ENCODE measurements around the gene ARHGAP25. TPM values are rescaled to one million over a fixed set of nuclear protein-coding genes. Genes with fewer than 3 reads are reported as not detected.

ARHGAP25 gene
- total and polyA plus RNA-seq, 7 donors = 1.1 to 4.8 (median 1.9) TPM

GRCh38 chr2:68746408-68746807 lies 11.8 kb downstream of the ARHGAP25 start:
- ATAC-seq (no peak), DNase-seq (no peak)
- no peaks in the 10 kb centered on the region for H3K9me3 ChIP-seq
- no peaks in the 10 kb centered on the region for H3K36me3 ChIP-seq (ENCODE audit: insufficient read depth in 1 of 2, low read depth in 1 of 2)
- WGBS, 3 donors = 94 to 98% (median 97%) methylated on average over 11 of the region's 11 CpGs
- H3K4me3 ChIP-seq = no peak overlapping the region
- no peak overlapping the region for H3K27ac ChIP-seq
- TF ChIP-seq CTCF (IDR thresholded peaks at IDR 0.05) = no peak
- no peaks in the 10 kb centered on the region for H3K27me3 ChIP-seq (ENCODE audit: insufficient read depth in 3 of 3, low read length in 2 of 3)
- intact Hi-C loops (cut with DNase I) = no loop called here
- H3K4me1 ChIP-seq = no peaks in the 10 kb centered on the region

- intact Hi-C loops (cut with DNase I) = no loop called here
- no peaks in the 10 kb centered on the region for H3K27me3 ChIP-seq (ENCODE audit: insufficient read depth in 3 of 3, low read length in 2 of 3)
- TF ChIP-seq CTCF (IDR thresholded peaks at IDR 0.05) = no peak
- no peak overlapping the region for H3K27ac ChIP-seq
- no peaks in the 10 kb centered on the region for H3K36me3 ChIP-seq (ENCODE audit: insufficient read depth in 1 of 2, low read depth in 1 of 2)
- H3K4me1 ChIP-seq = no peaks in the 10 kb centered on the region
- 86 to 88% (median 86%) methylated on average over 6 of the region's 6 CpGs for WGBS, 3 donors
- DNase-seq (no peak), ATAC-seq (no peak)
- no peaks in the 10 kb centered on the region for H3K9me3 ChIP-seq
- no peak overlapping the region for H3K4me3 ChIP-seq
Measured at GRCh38 chr2:68747413-68747812, 12.8 kb downstream of the ARHGAP25 start.

GRCh38 chr2:68747900-68748299 lies 13.3 kb downstream of the ARHGAP25 start:
- Histone ChIP-seq H3K4me1 (no peaks in the 10 kb centered on the region), H3K36me3 (ENCODE audit: insufficient read depth in 1 of 2, low read depth in 1 of 2) (no peaks in the 10 kb centered on the region), H3K4me3 (no peak overlapping the region), H3K9me3 (no peaks in the 10 kb centered on the region), H3K27me3 (ENCODE audit: insufficient read depth in 3 of 3, low read length in 2 of 3) (no peaks in the 10 kb centered on the region), H3K27ac (no peak overlapping the region)
- 41 to 67% (median 46%) methylated on average over 2 of the region's 2 CpGs for WGBS, 3 donors
- no peak for ATAC-seq
- no peak for TF ChIP-seq CTCF (IDR thresholded peaks at IDR 0.05)
- DNase-seq = no peak
- intact Hi-C loops (cut with DNase I) = no loop called here

GRCh38 chr2:68748568-68748967 lies 14.0 kb downstream of the ARHGAP25 start:
- H3K9me3 ChIP-seq = no peaks in the 10 kb centered on the region
- H3K36me3 ChIP-seq (ENCODE audit: insufficient read depth in 1 of 2, low read depth in 1 of 2) = no peaks in the 10 kb centered on the region
- H3K27ac ChIP-seq = no peak overlapping the region
- no peaks in the 10 kb centered on the region for H3K27me3 ChIP-seq (ENCODE audit: insufficient read depth in 3 of 3, low read length in 2 of 3)
- intact Hi-C loops (cut with DNase I) = no loop called here
- no peak for ATAC-seq
- TF ChIP-seq CTCF (IDR thresholded peaks at IDR 0.05) = no peak
- DNase-seq = no peak
- 85 to 100% (median 97%) methylated on average over 1 of the region's 1 CpG for WGBS, 3 donors
- H3K4me1 ChIP-seq = no peaks in the 10 kb centered on the region
- no peak overlapping the region for H3K4me3 ChIP-seq

- Histone ChIP-seq H3K4me1 (no peaks in the 10 kb centered on the region), H3K27ac (no peak overlapping the region), H3K27me3 (ENCODE audit: insufficient read depth in 3 of 3, low read length in 2 of 3) (no peaks in the 10 kb centered on the region), H3K9me3 (no peaks in the 10 kb centered on the region), H3K36me3 (ENCODE audit: insufficient read depth in 1 of 2, low read depth in 1 of 2) (no peaks in the 10 kb centered on the region), H3K4me3 (no peak overlapping the region)
- ATAC-seq (no peak), DNase-seq (no peak)
- intact Hi-C loops (cut with DNase I) = no loop called here
- TF ChIP-seq CTCF (IDR thresholded peaks at IDR 0.05) = no peak
- WGBS, 3 donors = 86 to 91% (median 90%) methylated on average over 6 of the region's 6 CpGs
Measured at GRCh38 chr2:68749345-68749744, 14.7 kb downstream of the ARHGAP25 start.
